HFFc6 (cell line): ENCODE measurements around the gene KRT13. TPM values are rescaled to one million over a fixed set of nuclear protein-coding genes. Genes with fewer than 3 reads are reported as not detected.

Experiments
- DNase-seq: peaks from one replicate; pipeline ENCODE4 v3.0.0-alpha.2; 2018
- H3K27ac Mint-ChIP-seq: 2 replicates; pipeline ENCODE4 v1.8.0; 2020; ENCODE audit warnings: mild to moderate bottlenecking, mixed read lengths
- H3K27me3 Mint-ChIP-seq: 2 replicates; pipeline ENCODE4 v1.8.0; 2021; ENCODE audit warnings: mild to moderate bottlenecking, moderate library complexity, mixed read lengths; ENCODE audit not compliant: insufficient read depth
- H3K36me3 Mint-ChIP-seq: 2 replicates; pipeline ENCODE4 v1.8.0; 2021; ENCODE audit warnings: low read depth, mixed read lengths
- H3K4me1 Mint-ChIP-seq: 2 replicates; pipeline ENCODE4 v1.8.0; 2020; ENCODE audit warnings: low read depth, mixed read lengths
- H3K4me3 Mint-ChIP-seq: 2 replicates; pipeline ENCODE4 v1.8.0; 2020; ENCODE audit warnings: mild to moderate bottlenecking, moderate library complexity, mixed read lengths
- H3K9me3 Mint-ChIP-seq: 2 replicates; pipeline ENCODE4 v1.8.0; 2020; ENCODE audit warnings: mild to moderate bottlenecking, mixed read lengths
- CTCF ChIP-seq: fragments of 200-600 bp; sonication (generic); IDR thresholded peaks from 2 replicates; pipeline ENCODE4 v1.5.0; 2021; ENCODE audit warnings: antibody characterized with exemption, mild to moderate bottlenecking
- total RNA-seq, 6 experiments: library from RNA; stranded (reverse); fragmentation: NEBNext Ultra II Directional; extraction: Animal tissue kit (Norgen Biotek cat#: 25700); gene quantifications; 2 replicates in 1 of 6; 3 replicates in 5 of 6; pipeline ENCODE4 v1.2.3, GENCODE V29; 2021

Gene KRT13
- total RNA-seq, 6 experiments from 2014 or later: not detected

- Mint-ChIP-seq H3K36me3 (no peaks in the 10 kb centered on the region), H3K9me3 (no peaks in the 10 kb centered on the region), H3K4me1 (peaks cover 6% of the 10 kb centered on the region; the same call in 1 of the 2 replicates), H3K27ac (no peak overlapping the region), H3K27me3 (no peaks in the 10 kb centered on the region; the same call in 1 of the 2 replicates), H3K4me3 (no peak overlapping the region)
- TF ChIP-seq CTCF: no peak
- DNase-seq: no peak
Measured at GRCh38 chr17:41510251-41511065, 5.0 kb upstream of the KRT13 start.

- Mint-ChIP-seq H3K36me3 (no peaks in the 10 kb centered on the region), H3K27me3 (no peaks in the 10 kb centered on the region; the same call in 1 of the 2 replicates), H3K9me3 (no peaks in the 10 kb centered on the region), H3K4me1 (peaks cover 17% of the 10 kb centered on the region), H3K4me3 (no peak overlapping the region), H3K27ac (no peak overlapping the region)
- DNase-seq: no peak
- TF ChIP-seq CTCF: no peak
Measured at GRCh38 chr17:41507315-41507880, 2.0 kb upstream of the KRT13 start.

GRCh38 chr17:41505809-41506767, 676 bp upstream of the KRT13 start:
- peaks cover 17% of the 10 kb centered on the region for H3K4me1 Mint-ChIP-seq
- no peak overlapping the region for H3K4me3 Mint-ChIP-seq
- no peaks in the 10 kb centered on the region for H3K9me3 Mint-ChIP-seq
- no peak for DNase-seq
- no peak overlapping the region for H3K27ac Mint-ChIP-seq
- no peaks in the 10 kb centered on the region for H3K36me3 Mint-ChIP-seq
- TF ChIP-seq CTCF: no peak
- H3K27me3 Mint-ChIP-seq: no peaks in the 10 kb centered on the region; the same call in 1 of the 2 replicates

GRCh38 chr17:41504246-41504977, 1.0 kb downstream of the KRT13 start:
- H3K9me3 Mint-ChIP-seq: no peaks in the 10 kb centered on the region
- H3K27me3 Mint-ChIP-seq: no peaks in the 10 kb centered on the region; the same call in 1 of the 2 replicates
- no peak overlapping the region for H3K27ac Mint-ChIP-seq
- no peak for DNase-seq
- H3K4me3 Mint-ChIP-seq: no peak overlapping the region
- TF ChIP-seq CTCF: no peak
- H3K36me3 Mint-ChIP-seq: no peaks in the 10 kb centered on the region
- peaks cover 34% of the 10 kb centered on the region for H3K4me1 Mint-ChIP-seq

- H3K9me3 Mint-ChIP-seq: no peaks in the 10 kb centered on the region
- no peak overlapping the region; the same call in 1 of the 2 replicates for H3K27ac Mint-ChIP-seq
- DNase-seq: no peak
- TF ChIP-seq CTCF: no peak
- peaks cover 43% of the 10 kb centered on the region for H3K4me1 Mint-ChIP-seq
- H3K27me3 Mint-ChIP-seq: no peaks in the 10 kb centered on the region; the same call in 1 of the 2 replicates
- H3K4me3 Mint-ChIP-seq: no peak overlapping the region
- H3K36me3 Mint-ChIP-seq: no peaks in the 10 kb centered on the region
Measured at GRCh38 chr17:41503202-41503601, 2.2 kb downstream of the KRT13 start.
